ENCODE results near the gene FMN1. TPM values are rescaled to one million over a fixed set of nuclear protein-coding genes. Genes with fewer than 3 reads are reported as not detected.

The FMN1 gene
- total RNA-seq, 1 donor from 2014 or later, result 7.8 TPM

DNA sequence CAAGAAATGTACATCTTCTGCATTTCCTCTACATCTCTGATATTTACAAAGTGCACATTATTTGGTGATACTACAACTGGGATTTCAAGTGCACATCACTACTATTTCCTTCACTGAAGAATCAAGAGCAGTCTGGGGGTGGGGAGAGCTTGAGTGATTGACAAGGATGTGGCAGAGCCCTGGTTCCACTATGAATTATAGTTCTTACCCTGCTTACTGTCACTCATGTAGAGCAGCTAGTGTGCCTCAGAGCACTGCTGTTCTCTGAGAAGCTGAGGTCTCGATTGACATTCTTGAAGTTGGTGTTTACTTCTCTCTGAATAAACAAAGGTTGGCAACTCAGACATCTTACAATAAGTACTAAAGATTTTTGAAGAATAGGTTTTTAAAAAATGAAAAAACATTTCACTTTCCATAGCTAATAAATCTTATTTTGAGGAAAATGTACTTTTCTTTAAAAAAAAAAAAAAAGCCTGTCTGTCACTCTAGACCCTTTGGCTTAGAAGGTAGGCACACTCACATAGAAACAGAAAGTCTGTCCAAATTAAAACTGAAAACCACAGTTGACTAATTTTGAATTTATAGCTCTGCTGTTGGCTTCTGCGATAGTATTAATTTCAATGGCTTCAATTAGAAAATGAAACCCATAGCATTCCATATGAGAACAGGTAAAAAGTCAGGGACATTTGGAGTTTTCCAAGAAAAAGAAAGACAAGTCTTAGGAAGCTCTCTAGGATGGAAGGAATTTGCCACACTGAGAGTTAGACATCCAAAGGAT lies 471.2 kb downstream of the FMN1 start:
- DNase-seq (ENCODE audit: low read depth), result no peak

DNA sequence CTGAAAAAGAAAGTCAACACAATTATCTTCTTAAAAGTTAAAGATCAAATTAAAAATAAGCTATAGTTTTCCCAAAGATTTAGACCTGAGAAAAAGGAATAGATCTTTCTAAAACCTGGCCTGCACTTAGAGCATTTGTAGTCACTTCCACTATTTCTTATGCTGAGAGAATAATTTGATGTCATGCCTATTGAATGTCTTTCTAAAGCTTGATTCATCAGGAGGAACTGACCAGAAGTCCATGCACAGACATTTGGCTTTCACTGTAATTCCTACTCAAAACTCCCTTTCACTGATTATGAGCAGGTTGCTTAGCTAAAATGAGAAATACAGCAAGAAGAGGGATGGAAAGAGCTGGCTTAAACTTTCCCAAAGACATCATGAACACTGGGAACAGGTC lies 472.4 kb downstream of the FMN1 start:
- no peak for DNase-seq (ENCODE audit: low read depth)

DNA sequence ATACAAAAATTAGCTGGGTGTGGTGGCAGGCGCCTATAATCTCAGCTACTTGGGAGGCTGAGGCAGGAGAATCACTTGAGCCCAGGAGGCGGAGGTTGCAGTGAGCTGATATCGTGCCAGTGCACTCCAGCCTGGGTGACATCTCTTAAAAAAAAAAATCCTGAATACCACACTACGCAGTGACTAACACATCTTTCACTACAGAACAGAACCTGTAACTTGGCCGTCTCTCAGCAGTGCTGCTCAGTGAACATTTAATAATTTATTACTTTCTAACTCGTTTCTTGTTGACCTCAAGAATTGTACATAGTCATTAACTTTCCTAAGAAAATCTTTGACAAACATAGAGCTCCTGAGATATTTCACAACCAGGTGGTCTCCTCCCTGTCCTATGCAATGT lies 472.9 kb downstream of the FMN1 start:
- DNase-seq (ENCODE audit: low read depth), result no peak

DNA sequence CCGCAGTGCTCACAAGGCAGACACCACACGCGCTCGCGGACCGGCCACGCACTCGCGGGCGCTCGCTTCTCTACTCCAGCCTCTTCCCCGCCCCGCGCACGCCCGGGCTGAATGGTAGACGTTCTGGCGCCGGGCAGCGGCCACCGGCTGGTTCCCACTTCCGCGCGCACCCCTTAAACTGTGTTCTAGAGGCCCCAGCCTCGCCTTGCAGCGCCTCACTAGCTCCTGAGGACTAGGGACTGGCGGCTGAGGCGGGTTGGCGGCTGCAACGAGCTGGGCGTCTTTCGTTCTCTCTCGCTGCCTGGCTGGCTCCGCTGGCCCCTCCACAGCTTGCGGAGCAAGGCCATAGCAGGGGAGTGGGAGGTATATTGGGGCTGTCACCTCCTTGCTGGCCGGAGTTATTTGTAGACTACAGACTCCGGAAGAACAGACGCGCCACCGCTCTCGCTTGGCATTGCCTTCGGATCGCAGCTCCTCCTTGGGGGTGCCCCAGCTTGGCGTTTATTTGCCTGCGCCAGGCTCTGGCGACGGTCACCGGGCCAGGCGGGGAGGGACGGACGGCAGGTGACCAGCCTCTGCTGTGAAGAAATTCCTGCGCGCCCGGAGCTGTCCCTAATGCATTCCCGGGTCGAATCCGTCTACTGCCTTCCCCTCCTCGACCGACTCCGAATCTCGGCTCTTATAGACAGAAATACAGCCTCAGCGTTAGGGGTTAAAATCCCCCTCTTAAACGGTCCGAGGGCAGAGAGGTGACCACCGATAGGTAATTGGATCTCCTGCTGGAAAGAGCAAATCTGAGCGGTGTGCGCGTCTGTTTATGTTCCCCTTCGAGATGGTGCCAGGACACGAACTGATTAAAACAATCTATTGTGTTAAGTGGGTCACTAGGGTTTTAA lies 475.4 kb downstream of the FMN1 start:
- no peak for DNase-seq (ENCODE audit: low read depth)

DNA sequence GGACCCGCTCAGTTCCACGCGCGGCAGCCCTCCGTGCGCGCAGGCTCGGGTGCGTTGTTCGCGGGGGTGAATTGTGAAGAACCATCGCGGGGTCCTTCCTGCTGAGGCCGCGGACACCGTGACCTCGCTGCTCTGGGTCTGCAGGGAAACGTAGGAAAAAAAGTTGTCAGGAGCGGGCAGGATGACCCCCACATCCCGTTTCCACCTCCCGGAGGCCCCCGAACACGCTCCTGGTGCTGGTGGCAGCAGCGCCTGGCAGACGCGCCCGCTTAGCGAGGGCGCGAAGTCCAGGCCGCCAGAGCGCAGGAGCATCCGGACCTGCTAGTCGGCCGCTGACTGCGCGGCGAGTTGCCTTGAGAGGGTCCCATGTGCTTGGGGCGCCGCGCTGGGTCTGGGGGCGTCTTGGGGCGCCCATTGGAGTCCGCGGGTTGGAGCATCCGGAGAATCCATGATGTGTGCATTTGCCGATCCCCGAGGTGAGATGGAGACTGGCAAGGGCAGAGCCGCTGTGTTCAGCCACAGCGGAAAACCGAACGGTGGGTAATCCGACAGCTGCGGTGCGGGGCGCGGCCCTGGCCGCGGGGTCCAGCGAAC lies 476.2 kb downstream of the FMN1 start:
- DNase-seq (ENCODE audit: low read depth), result no peak

DNA sequence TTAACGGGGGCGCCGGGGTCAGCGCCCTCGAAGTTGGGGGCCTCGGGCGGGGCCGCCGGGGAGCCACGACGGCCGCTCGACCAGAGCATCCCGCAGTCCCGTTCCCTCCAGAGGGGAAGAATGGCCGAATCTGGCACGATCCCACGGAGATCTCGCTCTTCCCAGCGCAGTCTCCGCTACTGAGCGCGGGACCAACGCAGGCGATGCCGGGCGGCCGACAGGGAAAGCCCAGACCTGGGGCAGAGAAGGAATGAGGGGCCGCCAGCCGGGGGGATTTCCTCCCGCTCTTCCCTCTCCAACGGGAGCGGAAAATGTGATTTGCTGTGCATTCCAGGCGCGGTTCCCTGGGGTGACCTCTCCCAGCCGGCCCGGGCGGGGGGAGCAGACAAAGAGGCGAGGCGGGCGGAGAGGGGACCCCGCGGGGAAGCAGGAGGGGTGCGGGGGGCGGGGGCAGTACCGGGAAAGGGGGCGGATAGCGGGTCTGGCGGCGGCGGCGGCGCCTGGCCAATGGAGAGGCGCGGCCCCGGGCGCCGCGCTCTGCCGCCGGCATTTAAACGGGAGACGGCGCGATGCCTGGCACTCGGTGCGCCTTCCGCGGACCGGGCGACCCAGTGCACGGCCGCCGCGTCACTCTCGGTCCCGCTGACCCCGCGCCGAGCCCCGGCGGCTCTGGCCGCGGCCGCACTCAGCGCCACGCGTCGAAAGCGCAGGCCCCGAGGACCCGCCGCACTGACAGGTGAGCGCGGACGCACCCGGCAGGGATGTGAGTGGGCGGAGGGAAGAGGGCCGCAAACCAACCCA lies 476.9 kb downstream of the FMN1 start, which contains the start of gene GREM1:
Gene GREM1, plus strand, starts transcription at position 579 of the 801 bp plus-strand sequence. CDS start 12,687 bp downstream, outside the sequence.
- no peak for DNase-seq (ENCODE audit: low read depth)

DNA sequence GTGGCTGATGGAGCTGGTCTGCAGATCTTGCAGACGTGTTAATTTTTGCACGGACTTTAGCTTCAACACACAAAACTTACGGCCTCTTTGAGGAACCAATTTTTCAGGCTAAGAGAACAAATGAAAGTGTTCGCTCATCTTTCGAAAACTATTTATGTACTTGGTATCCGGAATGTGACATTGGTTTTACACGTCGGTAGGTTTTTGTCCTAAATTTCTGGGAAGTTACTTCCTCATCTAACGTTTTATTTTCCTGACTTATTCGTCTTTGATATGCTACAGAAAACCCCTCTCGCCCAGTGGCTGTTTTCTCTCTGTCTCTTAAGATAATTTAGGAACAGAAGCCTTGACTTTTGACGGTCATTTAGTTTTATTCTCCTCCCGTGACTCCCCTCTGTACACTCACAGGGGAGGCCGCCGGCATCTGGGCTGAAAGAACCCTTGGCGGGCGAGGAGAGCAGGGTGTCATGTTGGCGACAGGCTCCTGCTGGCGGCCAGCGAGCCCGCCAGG lies 477.5 kb downstream of the FMN1 start:
- DNase-seq (ENCODE audit: low read depth), result no peak

DNA sequence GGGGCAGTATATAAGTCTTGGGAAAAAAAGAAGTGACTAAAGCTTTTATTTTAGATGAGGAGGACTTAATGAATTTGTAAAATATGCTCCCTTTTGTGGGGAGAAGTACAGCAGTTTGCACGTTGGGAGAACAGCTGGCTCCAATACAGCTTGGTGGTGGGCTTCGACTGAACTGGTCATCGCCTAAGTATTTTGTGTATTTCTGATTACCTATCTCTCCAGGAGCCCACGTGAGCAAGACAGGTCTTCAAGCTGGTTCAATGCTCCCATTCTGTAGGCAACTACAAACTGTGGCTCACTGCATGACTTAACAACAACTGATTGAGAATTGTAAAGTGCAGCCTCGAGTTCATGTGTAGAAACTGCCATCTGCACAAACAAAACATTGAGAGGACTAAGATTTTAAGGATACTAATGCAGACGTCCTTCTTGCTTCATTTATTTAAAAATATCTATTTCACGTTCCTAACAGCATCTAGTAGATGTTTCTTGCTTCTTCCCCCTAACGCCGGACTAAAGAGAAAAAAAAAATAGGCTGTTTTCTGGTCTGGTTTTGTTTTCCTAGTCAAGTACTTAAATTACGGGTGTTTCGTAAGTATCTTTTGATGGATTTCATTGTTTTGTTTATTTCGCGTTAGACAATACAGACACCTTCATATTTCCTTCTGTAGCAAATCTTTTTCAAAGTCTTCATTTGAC lies 478.1 kb downstream of the FMN1 start:
- DNase-seq (ENCODE audit: low read depth), result no peak

Other genes starting within 250 kb of the FMN1 start
- gene RYR3, start 116.3 kb upstream of the FMN1 start, total RNA-seq, result 0.35 and 2.7 TPM in 2 replicates

Measured in renal cortical epithelial cell (primary cell).